A673 (cell line): Measurements from ENCODE around the gene NOL3. TPM values are rescaled to one million over a fixed set of nuclear protein-coding genes. Genes with fewer than 3 reads are reported as not detected.

Experiments
- BruUV-seq: library from RNA; stranded (reverse); fragments of 400-500 nt; replicated peaks from 2 replicates; lab custom pipeline; 2021; lab: Mats Ljungman, UMichigan
- CTCF ChIA-PET: fragments of 300-600 bp; sonication (Branson Sonifier 250); formaldehyde crosslinking; loops from one replicate; lab custom pipeline; 2022; ENCODE audit warnings: antibody characterized with exemption; lab: Charles Lee
- POLR2A ChIA-PET: fragments of 300-600 bp; sonication (Branson Sonifier 250); formaldehyde crosslinking; loops from one replicate; lab custom pipeline; 2022; ENCODE audit warnings: antibody characterized with exemption; ENCODE audit not compliant: low non-redundant PET; lab: Charles Lee
- DNase-seq: peaks from one replicate; pipeline ENCODE4 v3.0.0-alpha.2; 2015; ENCODE audit warnings: low spot score
- H3K27ac ChIP-seq: fragments of 200-600 bp; sonication (generic); 2 replicates; pipeline ENCODE4 v1.5.1; 2016; ENCODE audit warnings: mixed run types, low read depth, mild to moderate bottlenecking, mixed read lengths, antibody characterized with exemption, low read length; ENCODE audit not compliant: poor library complexity, severe bottlenecking
- H3K27me3 ChIP-seq: fragments of 200-600 bp; sonication (generic); replicated peaks from 2 replicates; pipeline ENCODE4 v1.6.1; 2017; ENCODE audit warnings: mixed run types, low read depth, mild to moderate bottlenecking, mixed read lengths, antibody characterized with exemption, low read length; ENCODE audit not compliant: insufficient read depth, poor library complexity
- H3K36me3 ChIP-seq: fragments of 200-600 bp; sonication (generic); 2 replicates; pipeline ENCODE4 v1.6.1; 2016; ENCODE audit warnings: mixed run types, mild to moderate bottlenecking, mixed read lengths, antibody characterized with exemption, low read length; ENCODE audit not compliant: insufficient read depth, poor library complexity, severe bottlenecking
- H3K4me1 ChIP-seq: fragments of 200-600 bp; sonication (generic); 2 replicates; pipeline ENCODE4 v1.6.1; 2017; ENCODE audit warnings: mixed run types, mild to moderate bottlenecking, mixed read lengths, antibody characterized with exemption, low read length; ENCODE audit not compliant: insufficient read depth, poor library complexity, severe bottlenecking
- H3K4me3 ChIP-seq: fragments of 200-600 bp; sonication (generic); 2 replicates; pipeline ENCODE4 v1.5.1; 2016; ENCODE audit warnings: low read depth, mixed run types, mild to moderate bottlenecking, mixed read lengths, low read length; ENCODE audit not compliant: poor library complexity, severe bottlenecking
- H3K9me3 ChIP-seq: fragments of 200-600 bp; sonication (generic); 2 replicates; pipeline ENCODE4 v1.6.1; 2016; ENCODE audit warnings: mixed run types, low read depth, mild to moderate bottlenecking, mixed read lengths, antibody characterized with exemption, low read length; ENCODE audit not compliant: poor library complexity, severe bottlenecking
- CTCF ChIP-seq: fragments of 300-800, 200-600 bp; sonication (generic); conservative IDR thresholded peaks from 2 replicates; pipeline ENCODE4 v1.5.1; 2017; ENCODE audit warnings: low read depth, mild to moderate bottlenecking, antibody characterized with exemption, low read length, moderate library complexity, mixed read lengths
- EZH2 ChIP-seq: fragments of 200-600 bp; sonication (generic); IDR thresholded peaks from 2 replicates; pipeline ENCODE4 v1.6.1; 2017; ENCODE audit warnings: borderline replicate concordance, low read depth, mild to moderate bottlenecking, mixed read lengths, antibody characterized with exemption, low read length; ENCODE audit not compliant: poor library complexity, severe bottlenecking
- intact Hi-C: fragments of 100-400 bp; cut with micrococcal nuclease; formaldehyde crosslinking; loops from one replicate; pipeline ENCODE4 v1.10.0; 2022; ENCODE audit not compliant: unreplicated experiment
- total RNA-seq: library from RNA; stranded (reverse); gene quantifications from 2 replicates; pipeline ENCODE4 v1.2.3, GENCODE V29; 2021

Gene NOL3
- total RNA-seq, 1 experiment from 2014 or later = 15.3 TPM

- H3K4me1 ChIP-seq = peaks cover 9% of the 10 kb centered on the region
- TF ChIP-seq CTCF (peak; percentile 21; the same call in 1 of the 2 replicates), EZH2 (no peak)
- peak overlapping the region; percentile 83 for H3K4me3 ChIP-seq
- H3K9me3 ChIP-seq = no peaks in the 10 kb centered on the region
- peak; percentile 89 for DNase-seq
- peak overlapping the region; percentile 81 for H3K27ac ChIP-seq
- intact Hi-C loops = loop anchor here (2.0 to 10.0 kb wide), 3 partner anchors 135 to 255 kb away; no protein-coding TSS in a partner anchor
- H3K36me3 ChIP-seq = peaks cover 37% of the 10 kb centered on the region
- no peaks in the 10 kb centered on the region for H3K27me3 ChIP-seq
- BruUV-seq = no TSS peak
- ChIA-PET POLR2A (no interaction called here), CTCF (interaction anchor here (0.8 to 1.8 kb wide), 2 partner anchors 132 to 137 kb away, joined by 3 to 6 read pairs; no protein-coding TSS in a partner anchor)
Measured at GRCh38 chr16:67150047-67150832, 20.1 kb upstream of the NOL3 start.

GRCh38 chr16:67150833-67151396, 19.4 kb upstream of the NOL3 start, which contains the start of gene B3GNT9:
Gene B3GNT9, minus strand, starts transcription at chr16:67150998. Its CDS starts 513 bp downstream, at chr16:67150485.
- intact Hi-C loops = loop anchor here (2.0 to 10.0 kb wide), 3 partner anchors 136 to 256 kb away; no protein-coding TSS in a partner anchor
- peak; percentile 88 for DNase-seq
- peaks cover 13% of the 10 kb centered on the region for H3K4me1 ChIP-seq
- POLR2A ChIA-PET = no interaction called here
- TF ChIP-seq CTCF (no peak), EZH2 (no peak)
- H3K27me3 ChIP-seq = no peaks in the 10 kb centered on the region
- peak within 1 kb of the TSS; percentile 81 for H3K27ac ChIP-seq
- H3K36me3 ChIP-seq = peaks cover 30% of the 10 kb centered on the region
- CTCF ChIA-PET = interaction anchor here (0.5 to 1.8 kb wide), 3 partner anchors 133 to 242 kb away, joined by 3 to 6 read pairs (median 3); no protein-coding TSS in a partner anchor
- peak within 1 kb of the TSS; percentile 83 for H3K4me3 ChIP-seq
- H3K9me3 ChIP-seq = no peaks in the 10 kb centered on the region
- no TSS peak for BruUV-seq

- intact Hi-C loops = loop anchor here (2.0 to 10.0 kb wide), 3 partner anchors 137 to 257 kb away; no protein-coding TSS in a partner anchor
Measured at GRCh38 chr16:67151431-67152097, 18.8 kb upstream of the NOL3 start.

More at GRCh38 chr16:67151431-67152097, 18.8 kb upstream of the NOL3 start:
- Histone ChIP-seq H3K27ac (peak overlapping the region; percentile 81), H3K4me1 (peaks cover 13% of the 10 kb centered on the region), H3K4me3 (peak overlapping the region; percentile 83), H3K27me3 (no peaks in the 10 kb centered on the region), H3K9me3 (no peaks in the 10 kb centered on the region), H3K36me3 (peaks cover 24% of the 10 kb centered on the region)
- POLR2A ChIA-PET = interaction anchor here (0.6 kb wide), 1 partner anchor 133 kb away, joined by 7 read pairs; no protein-coding TSS in a partner anchor
- CTCF ChIA-PET = interaction anchor here (0.5 to 1.8 kb wide), 3 partner anchors 81 to 241 kb away, joined by 3 to 6 read pairs (median 3); no protein-coding TSS in a partner anchor
- no peak for DNase-seq
- no peak for TF ChIP-seq CTCF
- TF ChIP-seq EZH2 = no peak
- no TSS peak for BruUV-seq
